Activated CD4-positive, alpha-beta memory T cell treated with anti-CD3 and anti-CD28 coated beads, Interleukin-2, amount 10 ng/mL, durations not matched to agents 7 days and 5 days (primary cell): ENCODE data around the gene RPL13A. TPM values are rescaled to one million over a fixed set of nuclear protein-coding genes. Genes with fewer than 3 reads are reported as not detected.

Experiments
- CTCF ChIA-PET: fragments of 350-600 bp; sonication (Branson Sonifier 250); formaldehyde crosslinking; loops from one replicate; lab custom pipeline; 2021; ENCODE audit warnings: antibody characterized with exemption, inconsistent platforms; lab: Charles Lee
- POLR2A ChIA-PET: fragments of 350-600 bp; sonication (Branson Sonifier 250); formaldehyde crosslinking; loops from one replicate; lab custom pipeline; 2021; ENCODE audit warnings: antibody characterized with exemption; lab: Charles Lee
- DNase-seq: peaks from one replicate; pipeline ENCODE4 v3.0.0-alpha.2; 2020
- H3K27ac Mint-ChIP-seq: one replicate; pipeline ENCODE4 v1.8.0; 2021; ENCODE audit warnings: mild to moderate bottlenecking, mixed read lengths
- H3K27me3 Mint-ChIP-seq: one replicate; pipeline ENCODE4 v1.8.0; 2021; ENCODE audit warnings: mixed read lengths
- H3K36me3 Mint-ChIP-seq: one replicate; pipeline ENCODE4 v1.8.0; 2021; ENCODE audit warnings: low read depth, mixed read lengths
- H3K4me1 Mint-ChIP-seq: one replicate; pipeline ENCODE4 v1.8.0; 2021; ENCODE audit warnings: mixed read lengths
- H3K4me3 Mint-ChIP-seq: one replicate; pipeline ENCODE4 v1.8.0; 2021; ENCODE audit warnings: mild to moderate bottlenecking, mixed read lengths
- H3K9me3 Mint-ChIP-seq: one replicate; pipeline ENCODE4 v1.8.0; 2021; ENCODE audit warnings: mixed read lengths
- total RNA-seq, 2 experiments: library from RNA; stranded (reverse); gene quantifications; one replicate each; pipeline ENCODE4 v1.2.3, GENCODE V29; 2021

The RPL13A gene
- total RNA-seq, 2 experiments from 2014 or later = 2,417 to 2,463 TPM

DNA sequence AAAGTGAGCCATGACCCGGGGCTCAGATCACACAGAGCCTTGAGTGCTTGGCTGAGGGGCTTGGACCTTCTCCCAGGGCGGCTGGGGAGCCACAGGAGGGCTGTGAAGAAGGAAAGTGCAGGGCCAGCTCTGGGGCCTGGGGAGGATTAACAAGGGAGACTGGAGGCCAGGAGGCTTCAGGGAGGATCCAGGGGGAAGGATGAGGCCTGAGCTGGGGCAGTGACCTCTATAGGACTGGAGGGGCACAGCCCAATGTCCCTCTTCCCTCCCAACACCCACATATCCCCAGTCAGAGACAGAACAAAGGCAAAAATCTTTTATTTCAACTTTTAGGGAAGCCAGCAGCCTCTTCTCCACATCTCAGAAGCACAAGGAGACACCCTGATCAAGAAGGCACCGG is 41.4 kb upstream of the RPL13A start:
- POLR2A ChIA-PET = interaction anchor here (1.2 to 1.5 kb wide), 2 partner anchors 27 to 52 kb away, joined by 3 to 5 read pairs; no protein-coding TSS in a partner anchor
- H3K27ac Mint-ChIP-seq = no peak overlapping the region

GRCh38 chr19:49447485-49448431 is 39.6 kb upstream of the RPL13A start:
- no peaks in the 10 kb centered on the region for H3K27me3 Mint-ChIP-seq
- H3K4me3 Mint-ChIP-seq = no peak overlapping the region
- H3K27ac Mint-ChIP-seq = no peak overlapping the region
- DNase-seq = peak; percentile 34
- peaks cover 73% of the 10 kb centered on the region for H3K4me1 Mint-ChIP-seq
- CTCF ChIA-PET = interaction anchor here (1.1 to 1.3 kb wide), 2 partner anchors 29 to 56 kb away, joined by 3 read pairs; no protein-coding TSS in a partner anchor
- POLR2A ChIA-PET = interaction anchor here (1.4 kb wide), 1 partner anchor 22 kb away, joined by 7 read pairs; no protein-coding TSS in a partner anchor
- H3K9me3 Mint-ChIP-seq = no peaks in the 10 kb centered on the region
- H3K36me3 Mint-ChIP-seq = peaks cover 60% of the 10 kb centered on the region

More for the DNA sequence above, 41.4 kb upstream of the RPL13A start:
- H3K27me3 Mint-ChIP-seq = peaks cover 13% of the 10 kb centered on the region
- no peak overlapping the region for H3K4me3 Mint-ChIP-seq
- peaks cover 53% of the 10 kb centered on the region for H3K36me3 Mint-ChIP-seq
- peaks cover 76% of the 10 kb centered on the region for H3K4me1 Mint-ChIP-seq
- no peaks in the 10 kb centered on the region for H3K9me3 Mint-ChIP-seq
- CTCF ChIA-PET = interaction anchor here (0.7 to 2.5 kb wide), 7 partner anchors 24 to 243 kb away, joined by 3 to 17 read pairs (median 10); partner anchors contain the start of genes ADM5 and FLT3LG
- no peak for DNase-seq

- H3K27ac Mint-ChIP-seq = no peak overlapping the region
- H3K4me3 Mint-ChIP-seq = no peak overlapping the region
- H3K36me3 Mint-ChIP-seq = peaks cover 60% of the 10 kb centered on the region
- H3K9me3 Mint-ChIP-seq = no peaks in the 10 kb centered on the region
- ChIA-PET CTCF (interaction anchor here (1.1 to 1.3 kb wide), 2 partner anchors 29 to 57 kb away, joined by 3 read pairs; no protein-coding TSS in a partner anchor), POLR2A (interaction anchor here (1.4 kb wide), 1 partner anchor 22 kb away, joined by 7 read pairs; no protein-coding TSS in a partner anchor)
- peaks cover 75% of the 10 kb centered on the region for H3K4me1 Mint-ChIP-seq
- H3K27me3 Mint-ChIP-seq = no peaks in the 10 kb centered on the region
- DNase-seq = no peak
These were observed 39.0 kb upstream of the RPL13A start for GRCh38 chr19:49448432-49448786.

DNA sequence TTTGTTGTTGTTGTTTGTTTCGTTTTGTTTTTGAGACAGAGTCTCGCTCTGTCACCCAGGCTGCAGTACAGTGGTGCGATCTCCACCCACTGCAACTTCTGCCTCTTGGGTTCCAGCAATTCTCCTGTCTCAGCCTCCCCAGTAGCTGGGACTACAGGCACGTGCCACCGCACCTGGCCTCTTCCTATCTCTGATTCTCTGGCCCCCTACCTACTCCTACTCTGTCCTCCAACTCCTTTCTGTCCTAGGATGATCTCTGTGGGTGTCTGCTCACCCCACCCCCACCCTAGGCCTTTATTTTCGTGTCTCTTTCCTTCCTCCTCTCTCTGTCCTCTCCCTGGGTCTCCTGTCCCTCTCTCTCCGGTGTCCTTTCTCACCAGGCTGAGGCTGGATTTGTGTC is 37.0 kb upstream of the RPL13A start:
- peaks cover 55% of the 10 kb centered on the region for H3K36me3 Mint-ChIP-seq
- ChIA-PET POLR2A (interaction anchor here (0.9 to 6.8 kb wide), 3 partner anchors 14 to 59 kb away, joined by 3 to 192 read pairs (median 5); partner anchors contain the start of gene FLT3LG), CTCF (interaction anchor here (0.7 to 10.1 kb wide), 5 partner anchors 8 to 121 kb away, joined by 3 to 159 read pairs (median 14); partner anchors contain the start of gene FLT3LG)
- peaks cover 73% of the 10 kb centered on the region for H3K4me1 Mint-ChIP-seq
- peak overlapping the region; percentile 99 for H3K4me3 Mint-ChIP-seq
- H3K27me3 Mint-ChIP-seq = no peaks in the 10 kb centered on the region
- peak overlapping the region; percentile 100 for H3K27ac Mint-ChIP-seq
- DNase-seq = no peak
- H3K9me3 Mint-ChIP-seq = no peaks in the 10 kb centered on the region

DNA sequence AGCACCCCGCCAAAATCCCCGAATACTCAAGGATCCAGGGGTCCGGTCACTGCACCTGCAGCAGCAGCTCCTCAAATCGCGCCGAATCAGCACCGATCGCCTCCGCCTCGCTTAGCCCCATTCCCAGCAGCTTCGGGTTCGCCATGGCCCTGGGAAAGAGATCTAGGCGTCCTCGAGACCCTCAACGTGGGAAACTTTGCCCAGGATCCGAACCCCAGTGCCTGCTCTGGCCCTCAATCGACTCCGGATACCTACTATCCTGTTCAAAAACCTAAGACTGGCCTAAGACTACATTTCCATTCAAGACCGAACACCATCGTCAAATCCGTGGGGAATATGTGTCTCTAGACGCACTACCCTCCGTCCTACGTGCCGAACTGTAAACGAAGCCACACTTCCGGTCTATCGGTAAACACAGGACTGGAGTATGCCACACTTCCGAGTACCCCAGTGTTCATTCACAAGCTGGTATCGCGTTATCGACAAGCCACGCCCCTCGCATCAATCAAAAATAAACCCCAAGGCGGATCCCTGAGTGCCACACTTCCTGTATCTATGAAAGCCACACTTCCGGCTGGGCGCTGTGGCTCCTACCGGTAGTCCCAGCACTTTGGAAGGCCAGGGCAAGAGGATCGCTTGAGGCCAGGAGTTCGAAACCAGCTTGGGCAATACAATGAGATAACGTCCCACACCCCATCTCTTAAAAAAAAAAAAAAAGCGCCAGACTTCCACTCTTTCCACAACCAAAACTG is 35.8 kb upstream of the RPL13A start, which contains the start of gene PIH1D1:
Gene PIH1D1 (minus strand): TSS at position 385 of the 752 bp plus-strand sequence. CDS start 240 bp downstream, at position 145.
- no peaks in the 10 kb centered on the region for H3K9me3 Mint-ChIP-seq

DNA sequence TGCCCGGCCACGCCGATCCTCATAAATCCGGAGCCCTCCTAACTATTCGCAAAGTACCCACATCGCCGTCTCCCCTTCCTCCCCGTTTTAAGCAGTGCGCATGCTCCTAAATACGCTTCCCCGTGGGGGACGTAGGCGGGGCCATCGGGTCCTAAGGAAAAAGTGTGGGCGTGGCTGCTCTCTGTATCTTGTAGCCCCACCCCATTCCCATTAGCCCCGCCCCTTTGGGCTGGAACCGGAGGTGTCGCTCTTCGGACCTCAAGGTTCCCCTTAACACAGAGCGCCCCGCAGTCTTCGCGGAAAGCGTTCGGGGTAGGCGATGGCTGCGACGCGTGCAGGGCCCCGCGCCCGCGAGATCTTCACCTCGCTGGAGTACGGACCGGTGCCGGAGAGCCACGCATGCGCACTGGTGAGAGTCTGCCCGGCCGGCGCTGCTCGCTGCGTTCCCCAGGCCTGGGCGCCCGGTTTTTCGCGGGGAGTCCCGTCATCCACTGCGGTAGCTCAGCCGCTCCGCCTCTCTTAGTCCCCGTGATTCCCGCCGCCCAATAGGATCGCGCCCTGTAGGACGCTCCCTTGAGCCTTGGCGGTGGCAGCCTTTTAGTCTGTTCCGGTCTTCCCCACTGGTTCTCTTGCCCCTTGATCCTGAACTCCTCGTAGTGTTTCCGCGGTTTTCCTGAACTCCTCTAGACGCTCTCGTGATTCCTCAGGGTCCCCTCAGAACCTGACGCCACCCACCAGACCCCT is 34.2 kb upstream of the RPL13A start, which contains the start of gene ALDH16A1:
Gene ALDH16A1 (plus strand): TSS at position 213 of the 744 bp plus-strand sequence. CDS start 107 bp downstream, at position 320.
- peaks cover 71% of the 10 kb centered on the region for H3K4me1 Mint-ChIP-seq

More for the DNA sequence above, 35.8 kb upstream of the RPL13A start, which contains the start of gene PIH1D1:
- Mint-ChIP-seq H3K36me3 (peaks cover 54% of the 10 kb centered on the region), H3K4me1 (peaks cover 72% of the 10 kb centered on the region), H3K4me3 (peak within 1 kb of the TSS; percentile 99), H3K27ac (peak within 1 kb of the TSS; percentile 100), H3K27me3 (no peaks in the 10 kb centered on the region)
- peak; percentile 97 for DNase-seq
- CTCF ChIA-PET = interaction anchor here (0.6 to 10.1 kb wide), 10 partner anchors 9 to 1060 kb away, joined by 3 to 159 read pairs (median 4); partner anchors contain the start of genes FLT3LG and RUVBL2
- POLR2A ChIA-PET = interaction anchor here (0.8 to 6.8 kb wide), 16 partner anchors 9 to 225 kb away, joined by 3 to 192 read pairs (median 4); partner anchors contain the start of genes CD37, FLT3LG, KASH5 and PRMT1

DNA sequence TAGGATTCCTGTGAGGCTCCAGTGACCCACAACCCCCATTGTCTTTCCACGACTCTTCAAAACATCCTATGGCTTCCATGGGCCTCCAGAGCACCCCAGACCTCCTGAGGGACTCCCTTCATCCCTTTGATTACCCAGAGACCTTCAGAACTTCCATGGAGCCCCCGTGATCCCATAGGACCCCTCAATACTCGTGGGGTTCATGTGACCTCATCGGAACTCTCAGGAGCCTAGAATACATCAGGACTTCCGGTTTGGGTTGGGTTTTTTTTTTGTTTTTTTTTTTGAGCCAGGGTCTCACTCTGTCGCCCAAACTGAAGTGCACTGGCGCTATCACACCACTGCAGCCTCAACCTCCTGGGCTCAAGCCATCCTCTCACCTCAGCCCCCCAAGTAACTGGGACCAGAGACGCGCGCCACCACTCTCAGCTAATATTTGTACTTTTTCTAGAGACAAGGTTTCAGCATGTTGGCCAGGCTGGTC is 33.6 kb upstream of the RPL13A start:
- peaks cover 71% of the 10 kb centered on the region for H3K4me1 Mint-ChIP-seq
- H3K4me3 Mint-ChIP-seq = peak overlapping the region; percentile 99
- CTCF ChIA-PET = interaction anchor here (1.0 to 10.1 kb wide), 7 partner anchors 13 to 115 kb away, joined by 3 to 159 read pairs (median 6); partner anchors contain the start of gene FLT3LG
- H3K27ac Mint-ChIP-seq = peak overlapping the region; percentile 100
- DNase-seq = no peak
- no peaks in the 10 kb centered on the region for H3K9me3 Mint-ChIP-seq
- POLR2A ChIA-PET = interaction anchor here (0.8 to 6.8 kb wide), 17 partner anchors 8 to 460 kb away, joined by 3 to 192 read pairs (median 3); partner anchors contain the start of genes CD37, FLT3LG, GYS1 and RPL13A
- no peaks in the 10 kb centered on the region for H3K27me3 Mint-ChIP-seq
- H3K36me3 Mint-ChIP-seq = peaks cover 38% of the 10 kb centered on the region

More for the DNA sequence above, 34.2 kb upstream of the RPL13A start, which contains the start of gene ALDH16A1:
- ChIA-PET CTCF (interaction anchor here (0.6 to 10.1 kb wide), 7 partner anchors 14 to 460 kb away, joined by 3 to 159 read pairs (median 6); partner anchors contain the start of genes FLT3LG, GYS1 and RUVBL2), POLR2A (interaction anchor here (0.6 to 6.8 kb wide), 21 partner anchors 9 to 460 kb away, joined by 3 to 192 read pairs (median 4); partner anchors contain the start of genes FLT3LG, GYS1, RPL13A and RPS11)
- Mint-ChIP-seq H3K27ac (peak within 1 kb of the TSS; percentile 100), H3K36me3 (peaks cover 44% of the 10 kb centered on the region), H3K4me3 (peak within 1 kb of the TSS; percentile 99), H3K27me3 (no peaks in the 10 kb centered on the region), H3K9me3 (no peaks in the 10 kb centered on the region)
- DNase-seq = peak; percentile 98

GRCh38 chr19:49455773-49456172 is 31.6 kb upstream of the RPL13A start:
- no peak for DNase-seq
- ChIA-PET CTCF (interaction anchor here (2.6 to 10.1 kb wide), 2 partner anchors 16 to 65 kb away, joined by 6 to 159 read pairs; partner anchors contain the start of gene FLT3LG), POLR2A (interaction anchor here (6.8 kb wide), 1 partner anchor 13 kb away, joined by 192 read pairs; the partner anchor contains the start of gene FLT3LG)
- Mint-ChIP-seq H3K9me3 (no peaks in the 10 kb centered on the region), H3K4me3 (no peak overlapping the region), H3K27ac (peak overlapping the region; percentile 68), H3K27me3 (no peaks in the 10 kb centered on the region), H3K36me3 (peaks cover 27% of the 10 kb centered on the region), H3K4me1 (peaks cover 59% of the 10 kb centered on the region)

DNA sequence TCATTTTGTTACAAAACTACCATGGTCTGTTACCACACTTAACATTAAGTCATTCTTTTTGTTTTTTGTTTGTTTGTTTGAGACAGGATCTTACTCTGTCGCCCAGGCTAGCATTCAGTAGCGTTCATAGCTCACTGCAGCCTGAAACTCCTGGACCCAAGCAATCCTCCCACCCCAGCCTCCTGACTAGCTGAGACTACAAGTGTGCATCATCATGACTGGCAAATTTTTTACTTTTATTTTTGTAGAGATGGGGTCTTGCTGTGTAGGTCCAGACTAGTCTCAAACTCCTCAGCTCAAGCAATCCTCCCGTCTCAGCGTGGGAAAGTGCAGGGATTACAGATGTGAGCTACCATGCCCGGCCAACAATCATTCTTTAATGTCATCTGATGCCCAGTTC is 31.1 kb upstream of the RPL13A start:
- H3K36me3 Mint-ChIP-seq = peaks cover 24% of the 10 kb centered on the region
- POLR2A ChIA-PET = interaction anchor here (0.9 to 6.8 kb wide), 2 partner anchors 13 to 33 kb away, joined by 3 to 192 read pairs; partner anchors contain the start of gene FLT3LG
- CTCF ChIA-PET = interaction anchor here (1.0 to 10.1 kb wide), 3 partner anchors 15 to 65 kb away, joined by 3 to 159 read pairs (median 6); partner anchors contain the start of gene FLT3LG
- H3K9me3 Mint-ChIP-seq = no peaks in the 10 kb centered on the region
- no peaks in the 10 kb centered on the region for H3K27me3 Mint-ChIP-seq
- H3K4me1 Mint-ChIP-seq = peaks cover 59% of the 10 kb centered on the region
- no peak overlapping the region for H3K4me3 Mint-ChIP-seq
- peak overlapping the region; percentile 68 for H3K27ac Mint-ChIP-seq
- DNase-seq = no peak

- H3K9me3 Mint-ChIP-seq = no peaks in the 10 kb centered on the region
- no peak for DNase-seq
- no peak overlapping the region for H3K4me3 Mint-ChIP-seq
- H3K27ac Mint-ChIP-seq = peak overlapping the region; percentile 88
- no peaks in the 10 kb centered on the region for H3K27me3 Mint-ChIP-seq
- ChIA-PET POLR2A (interaction anchor here (0.7 to 5.2 kb wide), 9 partner anchors 11 to 102 kb away, joined by 3 to 47 read pairs (median 5); partner anchors contain the start of genes FLT3LG and RPL13A), CTCF (interaction anchor here (0.8 to 10.1 kb wide), 4 partner anchors 13 to 233 kb away, joined by 3 to 159 read pairs (median 7); partner anchors contain the start of gene FLT3LG)
- H3K4me1 Mint-ChIP-seq = peaks cover 44% of the 10 kb centered on the region
- peaks cover 24% of the 10 kb centered on the region for H3K36me3 Mint-ChIP-seq
These were observed 28.9 kb upstream of the RPL13A start for GRCh38 chr19:49458567-49458903.
